GM12874 (cell line): ENCODE results near the gene DNASE2B.

Experiments used
- CTCF ChIP-seq: IDR thresholded peaks from 2 replicates; pipeline ENCODE4 v1.5.1; 2011; ENCODE audit warnings: low read depth, mild to moderate bottlenecking, control low read depth, low read length, moderate library complexity; ENCODE audit not compliant: insufficient read depth

Gene DNASE2B

GRCh38 chr1:84366786-84367185 lies 31.5 kb upstream of the DNASE2B start:
- no peak for TF ChIP-seq CTCF

- no peak for TF ChIP-seq CTCF
Observed at GRCh38 chr1:84367219-84367618, 31.1 kb upstream of the DNASE2B start.

GRCh38 chr1:84368441-84368840 lies 29.8 kb upstream of the DNASE2B start:
- TF ChIP-seq CTCF, result no peak

GRCh38 chr1:84370266-84370665 lies 28.0 kb upstream of the DNASE2B start:
- no peak for TF ChIP-seq CTCF

GRCh38 chr1:84370831-84371394 lies 27.4 kb upstream of the DNASE2B start:
- no peak for TF ChIP-seq CTCF

GRCh38 chr1:84373436-84374141 lies 24.7 kb upstream of the DNASE2B start:
- no peak for TF ChIP-seq CTCF

GRCh38 chr1:84374991-84375696 lies 23.1 kb upstream of the DNASE2B start:
- no peak for TF ChIP-seq CTCF
